Subcutaneous adipose tissue (tissue), 4 donors: ENCODE measurements around the gene CASP9. TPM values are rescaled to one million over a fixed set of nuclear protein-coding genes. Genes with fewer than 3 reads are reported as not detected.

Experiments used
- CTCF ChIP-seq: fragments of 450-650 bp; IDR thresholded peaks from one replicate; pipeline ENCODE4 v1.5.1; 2016; ENCODE audit warnings: low read depth, mild to moderate bottlenecking, control low read depth, antibody characterized with exemption, moderate library complexity
- total RNA-seq, 4 donors: library from RNA; depleted of rRNA; stranded (reverse); fragments of >200 nt; gene quantifications; one replicate each; pipeline ENCODE4 v1.1.0, GENCODE V29; 2016

The CASP9 gene
- 10 to 100 TPM; 10.1 to 12.1 (median 10.3) TPM for total RNA-seq

- no peak for TF ChIP-seq CTCF
Measured at GRCh38 chr1:15524021-15524282, at the start of gene CASP9. Gene CASP9 (minus strand): TSS chr1:15524215. CDS start chr1:15524200, 15 bp downstream.

- TF ChIP-seq CTCF, result no peak
Measured at GRCh38 chr1:15573477-15573876, 49.5 kb upstream of the CASP9 start.

- TF ChIP-seq CTCF, result no peak
Measured at GRCh38 chr1:15571266-15571665, 47.3 kb upstream of the CASP9 start.

GRCh38 chr1:15570861-15571260 lies 46.8 kb upstream of the CASP9 start:
- TF ChIP-seq CTCF, result no peak

- no peak for TF ChIP-seq CTCF
Measured at GRCh38 chr1:15568387-15569073, 44.5 kb upstream of the CASP9 start.

- no peak for TF ChIP-seq CTCF
Measured at GRCh38 chr1:15559189-15559810, 35.3 kb upstream of the CASP9 start.

- no peak for TF ChIP-seq CTCF
Measured at GRCh38 chr1:15558516-15558915, 34.5 kb upstream of the CASP9 start.
